Measurements from ENCODE around the gene CLSTN2. TPM values are rescaled to one million over a fixed set of nuclear protein-coding genes. Genes with fewer than 3 reads are reported as not detected.

Gene CLSTN2
- total and polyA plus RNA-seq, 2 of the 4 experiments (the other 2 are of a cell fraction) = under 0.01 to 0.07 TPM

DNA sequence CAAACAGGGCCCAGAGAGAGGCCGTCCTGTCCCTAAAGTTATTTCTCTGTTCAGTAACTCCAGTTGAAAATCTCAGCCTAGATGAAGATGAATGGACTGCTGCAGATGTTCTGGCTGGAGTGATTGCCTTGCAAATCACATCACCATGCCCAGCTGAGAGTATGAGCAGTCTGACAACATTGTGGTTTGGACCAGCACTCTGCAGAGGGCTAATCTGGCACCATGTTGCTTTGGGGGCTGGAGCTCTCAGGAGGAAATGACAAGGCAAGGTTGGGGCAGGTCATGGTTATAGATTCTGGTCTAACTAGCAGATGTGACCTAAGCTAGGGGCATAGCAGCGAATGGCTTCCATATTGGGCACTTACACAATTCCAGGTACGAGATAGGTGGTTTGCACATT is 314.2 kb downstream of the CLSTN2 start:
- no peak overlapping the region for H3K18ac ChIP-seq (ENCODE audit: low read depth, low read length)
- no peak overlapping the region for H4K8ac ChIP-seq (ENCODE audit: low read depth in 2 of 2, low read length in 2 of 2)
- H3K79me1 ChIP-seq (ENCODE audit: low read depth in 1 of 2, low read length in 2 of 2) = no peaks in the 10 kb centered on the region
- no peak overlapping the region for H2BK20ac ChIP-seq (ENCODE audit: low read depth, low read length)
- no peak overlapping the region for H3K4me2 ChIP-seq (ENCODE audit: low read depth, low read length)
- dilution Hi-C loops (cut with HindIII; ENCODE audit: low sequenced_read_pairs, unreplicated experiment) (no loop called here), intact Hi-C loops (cut with micrococcal nuclease) (no loop called here), in situ Hi-C loops (cut with MboI; ENCODE audit: low sequenced_read_pairs) (no loop called here)
- H3K23ac ChIP-seq (ENCODE audit: low read depth, low read length) = no peak overlapping the region
- BruUV-seq (replicated peaks) = no TSS peak
- no peak overlapping the region for H2BK120ac ChIP-seq (ENCODE audit: low read depth, low read length)
- TF ChIP-seq MAZ (IDR thresholded peaks at IDR 0.05; ENCODE audit: borderline replicate concordance, low read depth, low read length) = no peak
- TF ChIP-seq CHD1 (IDR thresholded peaks at IDR 0.05; ENCODE audit: low read depth, low read length) = no peak
- no peak for TF ChIP-seq RCOR1 (IDR thresholded peaks at IDR 0.05; ENCODE audit: insufficient replicate concordance, low read length)
- no peak for TF ChIP-seq CEBPB (IDR thresholded peaks at IDR 0.05; ENCODE audit: low read depth, low read length)
- TF ChIP-seq, protein P1, sequence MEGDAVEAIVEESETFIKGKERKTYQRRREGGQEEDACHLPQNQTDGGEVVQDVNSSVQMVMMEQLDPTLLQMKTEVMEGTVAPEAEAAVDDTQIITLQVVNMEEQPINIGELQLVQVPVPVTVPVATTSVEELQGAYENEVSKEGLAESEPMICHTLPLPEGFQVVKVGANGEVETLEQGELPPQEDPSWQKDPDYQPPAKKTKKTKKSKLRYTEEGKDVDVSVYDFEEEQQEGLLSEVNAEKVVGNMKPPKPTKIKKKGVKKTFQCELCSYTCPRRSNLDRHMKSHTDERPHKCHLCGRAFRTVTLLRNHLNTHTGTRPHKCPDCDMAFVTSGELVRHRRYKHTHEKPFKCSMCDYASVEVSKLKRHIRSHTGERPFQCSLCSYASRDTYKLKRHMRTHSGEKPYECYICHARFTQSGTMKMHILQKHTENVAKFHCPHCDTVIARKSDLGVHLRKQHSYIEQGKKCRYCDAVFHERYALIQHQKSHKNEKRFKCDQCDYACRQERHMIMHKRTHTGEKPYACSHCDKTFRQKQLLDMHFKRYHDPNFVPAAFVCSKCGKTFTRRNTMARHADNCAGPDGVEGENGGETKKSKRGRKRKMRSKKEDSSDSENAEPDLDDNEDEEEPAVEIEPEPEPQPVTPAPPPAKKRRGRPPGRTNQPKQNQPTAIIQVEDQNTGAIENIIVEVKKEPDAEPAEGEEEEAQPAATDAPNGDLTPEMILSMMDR (conservative IDR thresholded peaks at IDR 0.05; ENCODE audit: low read depth, low read length) = no peak
- no peak for TF ChIP-seq BHLHE40 (IDR thresholded peaks at IDR 0.05; ENCODE audit: low read depth, low read length)
- no peak for TF ChIP-seq NFE2L2 (IDR thresholded peaks at IDR 0.05; ENCODE audit: low read depth, low read length)
- H2BK5ac ChIP-seq (ENCODE audit: low read depth, low read length, poor library complexity, severe bottlenecking) = no peak overlapping the region
- no peak overlapping the region for H4K5ac ChIP-seq (ENCODE audit: low read depth, low read length)
- H2AK9ac ChIP-seq (replicated peaks; ENCODE audit: low read depth, low read length, poor library complexity) = no peak overlapping the region
- H3K9me3 ChIP-seq (ENCODE audit: control insufficient read depth, insufficient read depth, low read length) = no peaks in the 10 kb centered on the region
- no peaks in the 10 kb centered on the region for H3K4me1 ChIP-seq (ENCODE audit: control insufficient read depth, insufficient read depth, low read length)
- ATAC-seq (ENCODE audit: low read depth) = no peak
- no peaks in the 10 kb centered on the region for H3K36me3 ChIP-seq (ENCODE audit: control insufficient read depth, insufficient read depth, low read length)
- H3K14ac ChIP-seq (replicated peaks; ENCODE audit: low read depth, low read length) = no peak overlapping the region
- H3K9me1 ChIP-seq (ENCODE audit: insufficient read depth, low read length) = no peaks in the 10 kb centered on the region
- no peak overlapping the region for H3K27ac ChIP-seq (ENCODE audit: insufficient read depth, low read length)
- H2BK15ac ChIP-seq (ENCODE audit: low read depth, low read length) = no peak overlapping the region
- no peak overlapping the region for H3K9ac ChIP-seq (ENCODE audit: low read depth, low read length)
- no peak overlapping the region for H3K4ac ChIP-seq (ENCODE audit: low read depth, low read length)
- H3K56ac ChIP-seq (ENCODE audit: extremely low read depth, insufficient read depth, low read length) = no peak overlapping the region
- no peak overlapping the region for H3K4me3 ChIP-seq (ENCODE audit: insufficient read depth, low read depth, low read length)
- ChIA-PET POLR2A (ENCODE audit: unreplicated experiment) (interaction anchor here (0.6 kb wide), 1 partner anchor 1894 kb away, joined by 3 read pairs; no protein-coding TSS in a partner anchor), CTCF (no interaction called here)
- H2AFZ ChIP-seq (replicated peaks; ENCODE audit: low read length, poor library complexity) = no peak overlapping the region
- no CpG with 5 or more reads among the region's 3 CpGs for WGBS, 2 experiments (ENCODE audit: extremely low coverage in 2 of 2, insufficient read length in 1 of 2)
- no peaks in the 10 kb centered on the region for H3K27me3 ChIP-seq (ENCODE audit: control insufficient read depth, insufficient read depth, low read length)
- no peak overlapping the region for H2AK5ac ChIP-seq (ENCODE audit: low read depth, low read length)
- DNase-seq = no peak
- H4K20me1 ChIP-seq (ENCODE audit: insufficient read depth, low read length) = no peaks in the 10 kb centered on the region
- H4K91ac ChIP-seq (ENCODE audit: insufficient read depth, low read depth, low read length) = no peak overlapping the region

Measured in IMR-90 (cell line).